HG03045 (cell line): ENCODE measurements around the gene JUND.

Source experiments
- ATAC-seq: cut with Tn5 transposase; IDR thresholded peaks from one replicate; pipeline ENCODE4 v1.9.1; 2021; ENCODE audit warnings: mild to moderate bottlenecking, moderate library complexity; ENCODE audit not compliant: unreplicated experiment

JUND gene

DNA sequence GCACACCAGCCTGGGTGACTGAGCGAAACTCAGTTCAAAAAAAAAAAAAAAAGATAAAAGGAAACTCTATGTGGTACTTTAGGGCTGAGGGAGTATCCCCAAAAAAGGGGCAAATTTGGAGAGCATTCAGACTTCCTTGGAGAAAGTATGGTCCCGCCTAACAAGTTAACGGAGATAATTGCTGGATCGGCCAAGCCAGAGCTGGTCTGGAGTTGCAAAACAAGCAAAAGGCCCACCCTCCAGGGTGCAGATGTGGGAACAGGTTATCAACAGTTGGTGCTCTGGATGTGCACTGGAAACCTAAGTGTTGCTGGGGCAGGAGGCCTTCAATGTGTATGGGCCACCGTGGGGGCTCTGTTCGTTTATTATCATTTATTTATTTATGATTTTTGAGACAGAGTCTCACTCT lies 10.0 kb downstream of the JUND start:
- no peak for ATAC-seq

DNA sequence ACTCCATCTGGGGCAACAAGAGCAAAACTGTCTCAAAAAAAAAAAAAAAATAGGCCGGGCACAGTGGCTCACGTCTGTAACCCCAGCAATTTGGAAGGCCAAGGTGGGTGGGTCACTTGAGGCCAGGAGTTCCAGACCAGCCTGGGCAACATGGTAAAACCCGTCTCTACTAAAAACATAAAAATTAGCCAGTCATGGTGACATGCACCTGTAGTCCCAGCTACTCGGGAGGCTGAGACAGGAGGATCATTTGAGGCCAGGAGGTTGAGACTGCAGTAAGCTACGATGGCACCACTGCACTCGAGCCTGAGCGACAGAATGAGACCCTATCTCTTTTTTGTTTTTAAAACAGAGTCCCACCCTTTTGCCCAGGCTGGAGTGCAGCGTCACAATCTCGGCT lies 11.1 kb downstream of the JUND start:
- ATAC-seq: no peak

DNA sequence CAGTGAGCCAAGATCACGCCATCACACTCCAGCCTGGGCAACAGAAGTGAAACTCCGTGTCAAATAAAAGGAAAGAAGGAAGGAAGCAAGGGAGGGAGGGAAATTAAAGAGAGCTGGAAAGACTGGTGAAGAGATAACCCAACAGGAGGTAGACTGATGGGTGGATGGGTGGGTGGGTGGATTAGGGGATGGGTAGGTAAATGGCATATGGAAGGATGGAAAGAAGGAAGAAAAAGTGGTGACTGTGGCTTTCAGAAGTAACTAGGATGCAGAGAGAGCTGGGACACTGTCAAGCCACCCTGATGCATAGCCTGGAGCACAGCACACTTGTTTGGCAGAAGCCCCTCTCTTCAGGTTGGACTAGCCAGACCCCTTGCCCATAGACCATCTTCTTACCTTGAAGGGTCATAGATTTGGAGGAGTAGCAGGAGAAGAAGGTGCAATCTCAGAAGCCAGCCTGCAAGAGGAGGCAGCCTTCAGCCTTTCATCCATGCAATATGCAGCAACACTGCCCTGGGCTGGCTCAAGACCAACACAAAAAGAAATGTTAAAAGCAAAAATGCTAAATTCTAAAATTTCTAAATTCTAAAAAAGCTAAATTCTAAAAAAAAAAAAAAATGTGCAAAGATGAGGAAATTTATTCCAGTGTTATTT lies 12.2 kb downstream of the JUND start:
- no peak for ATAC-seq

DNA sequence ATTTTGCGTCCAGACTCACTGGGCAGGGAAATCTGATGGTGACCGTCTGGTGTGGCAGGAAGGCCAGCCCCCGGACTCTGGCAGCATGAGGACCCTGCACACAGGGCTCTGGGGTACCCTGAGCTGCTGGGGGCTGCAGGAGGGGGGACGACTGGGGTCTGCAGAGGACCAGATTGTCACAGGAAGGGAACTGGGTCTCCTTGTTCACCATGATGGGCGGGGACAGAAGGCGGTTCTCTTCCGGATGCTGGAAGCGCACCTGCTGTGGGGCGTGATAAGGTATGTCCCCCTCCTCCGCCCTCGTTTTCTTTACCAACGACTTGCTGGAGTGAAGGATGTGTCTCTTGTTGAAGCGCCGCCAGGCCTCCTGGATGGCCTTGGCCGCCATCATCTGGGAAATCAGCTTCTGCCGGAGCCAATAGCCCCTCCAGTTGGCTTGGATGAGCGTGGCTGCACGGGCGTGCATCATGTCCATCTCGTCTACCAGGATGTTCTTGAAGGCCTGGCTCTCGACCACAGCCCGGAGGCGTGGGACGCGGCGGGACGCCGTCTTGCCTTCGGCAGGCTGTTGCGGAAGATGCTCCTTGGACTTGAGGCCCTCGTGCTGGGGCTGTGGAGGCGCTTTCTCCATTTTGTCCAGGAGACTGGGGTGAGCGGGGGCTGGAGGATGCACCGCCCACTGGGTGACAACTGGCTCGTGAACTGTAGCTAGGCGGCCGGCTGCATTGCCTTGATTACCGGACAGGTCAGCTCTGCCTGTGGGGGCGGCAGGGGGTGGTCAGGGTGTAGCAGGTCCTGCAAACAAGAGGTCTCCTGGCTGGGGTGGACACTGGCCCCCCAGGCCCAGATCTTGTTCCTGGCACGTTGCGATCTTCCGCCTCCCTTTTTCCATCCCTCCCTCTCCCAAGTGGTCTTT lies 14.4 kb downstream of the JUND start:
- ATAC-seq: no peak

DNA sequence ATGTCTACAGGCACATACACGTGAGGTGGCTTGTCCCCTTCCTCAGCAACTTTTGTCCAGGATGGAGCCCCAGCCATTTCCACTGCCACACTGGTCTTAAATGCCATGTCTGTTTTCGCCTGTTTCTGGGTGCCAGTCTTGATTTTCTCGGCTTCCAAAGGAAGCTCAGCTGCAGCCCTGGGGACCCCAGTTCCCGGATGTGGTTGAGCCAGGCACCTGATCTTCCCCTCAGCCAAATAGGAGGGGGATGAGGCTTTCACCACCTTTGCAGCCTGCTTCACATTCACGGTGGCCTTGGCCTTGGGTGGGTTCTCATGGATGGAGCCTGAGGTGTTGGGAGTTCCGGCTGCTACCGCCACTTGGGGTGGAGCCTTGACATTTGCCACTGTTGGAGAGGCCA lies 15.8 kb downstream of the JUND start:
- ATAC-seq: no peak

DNA sequence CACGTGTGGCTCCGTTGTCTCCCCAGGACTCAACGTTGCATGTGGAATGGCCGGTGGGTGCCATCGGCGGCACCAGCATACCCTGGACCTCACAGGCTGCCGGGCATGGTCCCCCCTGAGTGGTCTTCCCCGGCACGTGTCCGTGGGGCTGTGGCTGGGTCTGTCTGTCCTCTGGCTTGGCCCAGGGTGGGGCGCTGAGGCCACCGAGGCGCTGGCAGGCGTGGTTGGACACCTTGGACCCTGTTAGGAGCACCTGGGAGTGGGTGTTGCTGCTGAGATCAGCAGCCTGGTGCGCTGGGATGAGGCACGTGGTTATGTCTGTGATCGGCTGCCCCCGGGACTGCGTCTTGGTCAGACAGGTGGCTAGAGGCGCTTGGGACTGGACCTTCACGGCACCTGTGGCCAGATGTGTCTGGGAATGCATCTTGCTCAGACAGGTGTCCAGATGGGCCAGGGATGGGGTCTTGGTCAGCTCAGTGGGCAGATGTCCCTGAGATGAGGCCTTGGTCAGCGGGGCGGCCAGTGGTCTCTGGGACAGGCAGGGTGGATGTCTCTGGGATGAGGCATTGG lies 16.4 kb downstream of the JUND start:
- no peak for ATAC-seq

DNA sequence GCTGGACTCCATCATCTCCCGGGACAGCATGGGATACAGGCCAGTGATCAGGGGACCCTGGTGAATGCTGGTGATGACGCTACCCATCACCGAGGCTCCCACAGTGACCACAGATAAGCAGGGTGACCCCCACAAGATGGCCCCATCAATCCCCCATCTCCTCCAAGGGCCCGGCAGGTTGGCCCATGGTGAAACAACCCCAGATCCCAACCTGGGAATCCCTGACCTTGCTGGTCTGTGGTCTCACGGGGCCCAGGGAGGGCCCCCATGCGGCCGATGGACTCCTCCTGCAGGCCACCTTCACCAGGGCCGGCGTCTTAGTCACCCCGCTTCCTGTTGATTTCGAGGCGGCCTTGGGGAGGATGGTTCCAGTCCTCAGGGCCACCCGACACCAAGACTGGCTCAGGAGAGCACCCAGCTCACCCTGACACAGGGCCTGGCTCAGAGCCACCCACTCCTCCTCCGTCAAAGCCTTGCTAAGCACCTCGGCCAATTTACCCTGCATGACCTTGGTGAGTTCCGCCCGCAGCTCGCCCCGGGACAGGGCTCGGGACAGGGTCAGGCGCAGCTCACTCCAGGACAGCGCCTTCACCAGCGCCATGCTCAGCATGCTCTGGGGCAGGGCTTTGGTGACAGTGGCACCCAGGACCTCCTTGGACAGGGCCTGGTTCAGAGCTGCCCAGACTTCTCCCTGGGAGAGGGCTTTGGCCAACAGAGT lies 17.1 kb downstream of the JUND start:
- ATAC-seq: no peak

DNA sequence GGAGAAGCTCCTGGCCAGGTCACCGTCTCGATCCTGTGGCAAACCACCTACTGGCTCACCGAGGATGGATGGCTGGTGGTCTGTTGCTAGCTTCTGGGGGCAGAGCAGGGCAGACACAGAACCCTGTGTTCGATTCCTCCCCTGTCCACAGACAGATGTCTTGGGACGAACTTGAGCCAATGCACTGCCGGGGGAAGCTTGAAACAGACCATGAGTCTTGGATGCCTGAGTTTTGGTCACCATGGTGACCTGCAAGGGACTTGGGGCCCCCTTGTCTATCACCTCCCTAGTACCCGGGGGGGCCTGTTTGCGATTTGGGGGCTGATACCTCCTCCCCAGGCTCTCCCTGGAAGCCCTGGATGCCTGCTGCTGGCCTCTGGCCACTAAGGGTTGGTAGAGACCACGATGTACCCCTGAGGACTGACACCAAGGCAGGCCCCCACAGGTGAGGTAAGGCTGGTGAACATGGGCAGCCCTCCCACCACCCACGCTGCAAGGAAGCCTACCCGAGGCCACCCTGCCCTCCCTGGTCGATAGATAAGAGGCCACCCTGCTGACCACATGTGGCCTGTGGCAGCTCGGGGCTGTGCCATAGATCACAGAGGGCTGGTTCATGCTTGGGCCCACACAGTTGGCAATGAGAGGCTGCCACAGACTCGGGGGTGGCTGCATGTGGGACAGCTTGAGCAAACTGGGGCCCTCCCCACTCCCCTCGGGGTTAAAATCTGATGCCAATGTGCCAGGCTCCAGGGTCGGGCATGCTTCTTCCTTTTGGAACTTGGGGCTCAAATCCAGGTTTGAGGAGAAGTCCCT lies 17.9 kb downstream of the JUND start:
- no peak for ATAC-seq

DNA sequence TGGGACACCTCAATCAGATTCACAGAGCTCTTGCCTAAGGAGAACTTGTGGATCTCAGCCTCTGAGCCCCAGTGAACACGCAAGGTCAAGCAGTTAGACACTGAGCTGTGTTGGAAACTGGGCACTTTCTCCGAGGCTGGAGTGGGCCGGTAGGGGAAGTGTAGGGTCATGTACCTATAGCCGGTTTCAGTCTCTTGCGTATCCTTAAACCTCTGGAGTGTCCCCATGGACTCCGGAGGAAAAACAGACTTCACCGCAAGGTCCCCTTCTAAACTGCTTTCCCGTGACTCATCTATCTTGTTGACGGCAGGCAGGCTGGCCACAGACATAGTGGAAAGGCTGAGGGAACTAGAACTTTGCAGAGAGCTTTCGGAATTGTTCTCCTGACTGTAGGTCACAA lies 18.5 kb downstream of the JUND start:
- no peak for ATAC-seq

DNA sequence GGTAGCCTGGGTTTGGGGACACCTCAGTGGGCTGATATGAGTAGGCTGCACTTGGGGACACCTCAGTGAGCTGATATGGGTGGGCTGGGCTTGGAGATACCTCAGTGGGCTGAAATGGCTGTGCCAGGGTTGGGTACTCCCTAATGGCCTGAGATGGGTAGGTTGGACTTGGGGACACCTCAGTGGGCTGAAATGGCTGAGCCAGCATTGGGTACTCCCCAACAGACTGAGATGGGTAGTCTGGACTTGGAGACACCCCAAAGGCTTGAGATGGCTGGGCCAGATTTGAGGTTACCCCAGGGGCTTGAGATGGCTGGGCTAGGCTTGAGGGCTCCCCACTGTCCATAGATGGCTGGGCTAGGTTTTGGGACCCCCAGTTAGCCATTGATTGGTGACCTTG lies 19.3 kb downstream of the JUND start:
- ATAC-seq: no peak

DNA sequence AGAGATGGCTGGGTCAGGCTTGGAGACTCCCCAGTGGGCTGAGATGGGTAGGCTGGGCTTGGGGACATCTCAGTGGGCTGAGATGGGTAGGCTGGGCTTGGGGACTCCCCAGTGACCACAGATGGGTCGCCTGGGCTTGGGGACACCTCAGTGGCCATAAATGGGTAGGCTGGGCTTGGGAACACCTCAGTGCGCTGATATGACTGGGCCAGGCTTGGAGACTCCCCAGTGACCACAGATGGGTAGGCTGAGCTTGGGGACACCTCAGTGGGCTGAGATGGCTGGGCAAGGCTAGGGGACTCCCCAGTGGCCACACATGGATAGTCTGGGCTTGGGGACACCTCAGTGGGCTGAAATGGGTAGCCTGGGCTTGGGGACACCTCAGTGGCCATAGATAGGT lies 19.9 kb downstream of the JUND start:
- ATAC-seq: no peak

DNA sequence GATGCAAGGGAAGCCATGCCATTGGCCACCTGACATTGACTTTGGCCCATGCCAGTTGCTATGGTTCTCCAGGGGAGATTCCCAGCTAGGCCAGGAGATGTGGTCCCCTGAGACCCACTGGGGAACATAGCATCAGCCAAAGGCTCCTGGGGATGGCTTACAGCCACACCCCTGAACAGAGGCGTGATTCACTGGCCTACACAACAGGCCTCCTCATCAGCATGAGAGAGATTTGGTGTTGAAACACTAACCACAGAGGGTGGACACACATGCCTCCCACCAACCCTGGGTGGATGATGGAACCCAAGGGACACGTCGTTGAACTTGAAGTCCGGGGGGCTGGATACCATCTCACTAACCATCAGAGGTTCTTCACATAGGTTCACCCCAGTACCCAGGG lies 21.5 kb downstream of the JUND start:
- ATAC-seq: no peak

DNA sequence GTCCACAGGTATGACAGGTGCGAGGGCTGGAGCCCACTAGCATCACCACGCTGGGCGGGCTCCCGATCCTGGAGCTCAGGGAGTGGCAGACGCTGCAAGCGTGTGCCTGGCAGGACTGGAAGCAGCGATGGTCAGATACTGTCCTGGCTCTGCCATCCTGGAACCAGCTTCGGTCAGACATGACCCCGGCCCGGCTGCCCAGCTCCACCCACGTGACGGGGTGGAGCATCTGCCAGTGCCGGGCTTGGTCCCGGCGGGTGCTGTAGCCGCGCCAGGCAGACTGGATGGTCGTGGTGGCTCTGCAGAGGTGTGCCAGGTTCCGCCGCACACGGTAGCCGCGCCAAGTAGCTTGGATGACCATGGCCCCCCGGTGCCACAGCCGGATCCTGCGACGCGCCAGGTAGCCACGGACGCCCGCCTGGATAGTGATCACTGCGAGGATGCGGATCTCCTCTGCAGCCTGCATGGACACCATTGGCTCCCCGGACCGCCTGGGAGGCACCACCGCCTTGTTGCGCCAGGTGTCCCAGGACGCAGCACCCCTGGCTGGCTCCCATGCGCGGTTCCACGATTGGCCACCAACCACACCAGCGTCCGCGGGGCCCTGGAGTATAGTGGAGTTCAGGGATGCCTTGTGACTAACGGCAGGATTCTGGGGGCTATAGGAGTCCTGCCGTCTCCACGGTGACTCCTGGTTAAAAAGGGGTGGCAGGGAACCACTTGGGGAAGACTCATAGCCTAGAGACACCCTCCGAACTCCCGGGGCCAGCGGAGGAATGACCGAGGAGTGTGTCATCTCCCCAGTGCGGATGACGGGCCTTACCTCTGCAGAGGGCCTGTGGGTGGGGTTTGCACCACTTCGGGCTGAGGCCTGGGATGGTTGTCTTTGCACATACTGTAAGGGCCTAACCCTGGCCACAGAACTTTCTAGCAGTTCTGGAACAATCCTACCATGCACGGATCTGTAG lies 23.6 kb downstream of the JUND start:
- no peak for ATAC-seq

DNA sequence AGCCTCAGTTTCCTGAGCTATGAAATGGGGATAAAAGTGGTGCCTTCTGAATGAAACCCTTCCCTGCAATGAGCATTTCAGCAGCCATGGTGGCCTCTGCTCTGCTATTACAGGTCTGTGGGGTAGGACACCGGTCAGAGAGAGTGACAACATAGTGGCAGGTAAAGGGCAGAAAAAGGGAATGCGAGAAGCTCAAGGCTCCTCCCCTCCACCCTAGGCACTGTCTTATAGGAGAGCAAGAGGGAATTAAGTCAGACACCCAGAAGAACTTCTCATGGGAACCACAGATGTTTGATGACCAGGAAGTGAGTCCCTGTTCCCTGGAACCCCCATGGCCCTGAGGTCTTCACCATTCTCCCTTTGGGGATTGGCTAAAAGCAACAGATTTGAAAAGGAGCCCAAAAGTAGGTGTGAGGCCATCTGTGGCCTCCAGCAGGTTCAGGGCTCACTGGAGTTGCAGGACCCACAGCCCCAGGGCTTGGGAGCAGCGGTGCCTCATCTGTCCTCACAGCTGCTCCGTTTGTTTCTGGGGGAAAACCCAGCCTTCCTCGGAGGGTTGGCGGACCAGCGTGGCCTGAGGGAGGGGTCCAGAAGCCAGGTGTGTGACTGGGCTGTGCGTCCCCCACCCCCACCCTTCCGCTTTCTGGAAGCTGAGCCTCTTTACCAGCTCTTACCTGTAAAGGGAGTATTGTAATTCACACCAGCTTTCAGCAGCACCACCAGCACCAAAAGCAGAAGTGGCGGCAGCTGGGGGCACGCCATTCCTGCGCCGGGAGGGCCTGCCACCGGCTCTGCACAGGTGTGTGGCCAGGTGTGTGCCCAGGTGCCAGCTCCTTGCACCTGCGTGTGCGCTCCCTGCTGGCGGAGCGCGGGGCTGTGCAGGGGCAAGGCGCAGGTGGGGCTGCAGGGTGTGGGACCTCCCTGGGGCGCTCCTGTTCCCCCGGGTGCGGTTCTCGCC lies 26.6 kb downstream of the JUND start:
- no peak for ATAC-seq

DNA sequence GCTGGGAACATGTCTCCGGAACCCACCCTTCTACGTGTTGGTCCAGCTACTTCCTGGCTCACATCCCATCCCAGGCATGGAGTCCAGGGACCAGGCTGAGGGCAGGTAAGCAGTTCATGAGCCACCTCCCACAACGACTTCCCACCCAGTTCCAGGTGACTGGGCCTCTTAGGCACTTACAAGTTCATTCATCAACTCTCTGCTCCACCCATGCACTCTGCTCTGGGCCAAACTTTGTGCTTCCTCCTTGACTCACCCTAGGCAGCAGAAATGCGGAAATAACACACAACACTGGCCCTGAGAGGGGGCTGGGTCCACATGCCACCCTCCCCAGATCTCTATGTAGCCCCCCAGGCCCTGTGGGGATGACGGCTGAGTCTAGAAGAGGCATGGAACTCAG lies 27.7 kb downstream of the JUND start:
- ATAC-seq: no peak

DNA sequence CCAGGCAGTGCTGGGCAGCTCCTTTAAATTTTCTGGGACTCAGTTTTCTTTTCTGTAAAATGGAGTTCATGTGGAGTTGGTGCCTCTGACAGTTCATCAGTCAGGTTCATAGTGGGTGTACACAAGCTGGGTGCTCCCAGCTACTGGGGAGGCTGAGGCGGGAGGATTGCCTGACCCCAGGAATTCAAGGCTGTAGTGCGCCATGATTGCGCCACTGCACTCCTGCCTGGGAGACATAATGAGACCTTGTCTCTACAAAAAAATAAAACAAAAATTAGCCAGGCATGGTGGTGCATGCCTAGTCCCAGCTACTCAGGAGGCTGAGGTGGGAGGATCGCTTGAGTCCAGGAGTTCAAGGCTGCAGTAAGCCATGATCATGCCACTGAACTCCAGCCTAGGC lies 28.3 kb downstream of the JUND start:
- no peak for ATAC-seq

DNA sequence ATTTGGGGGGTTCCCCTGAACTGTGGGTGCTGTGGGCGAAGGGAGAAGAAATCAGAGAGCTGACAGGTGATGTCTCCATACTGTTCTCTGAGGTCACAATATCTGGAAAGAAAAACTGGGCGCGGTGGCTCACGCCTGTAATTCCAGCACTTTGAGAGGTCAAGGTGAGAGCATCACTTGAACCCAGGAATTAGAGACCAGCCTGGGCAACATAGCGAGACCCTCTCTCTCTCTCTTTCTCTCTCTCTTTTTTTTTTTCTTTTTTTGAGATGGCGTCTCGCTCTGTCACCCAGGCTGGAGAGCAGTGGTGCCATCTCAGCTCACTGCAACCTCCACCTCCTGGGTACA lies 29.1 kb downstream of the JUND start:
- ATAC-seq: no peak

DNA sequence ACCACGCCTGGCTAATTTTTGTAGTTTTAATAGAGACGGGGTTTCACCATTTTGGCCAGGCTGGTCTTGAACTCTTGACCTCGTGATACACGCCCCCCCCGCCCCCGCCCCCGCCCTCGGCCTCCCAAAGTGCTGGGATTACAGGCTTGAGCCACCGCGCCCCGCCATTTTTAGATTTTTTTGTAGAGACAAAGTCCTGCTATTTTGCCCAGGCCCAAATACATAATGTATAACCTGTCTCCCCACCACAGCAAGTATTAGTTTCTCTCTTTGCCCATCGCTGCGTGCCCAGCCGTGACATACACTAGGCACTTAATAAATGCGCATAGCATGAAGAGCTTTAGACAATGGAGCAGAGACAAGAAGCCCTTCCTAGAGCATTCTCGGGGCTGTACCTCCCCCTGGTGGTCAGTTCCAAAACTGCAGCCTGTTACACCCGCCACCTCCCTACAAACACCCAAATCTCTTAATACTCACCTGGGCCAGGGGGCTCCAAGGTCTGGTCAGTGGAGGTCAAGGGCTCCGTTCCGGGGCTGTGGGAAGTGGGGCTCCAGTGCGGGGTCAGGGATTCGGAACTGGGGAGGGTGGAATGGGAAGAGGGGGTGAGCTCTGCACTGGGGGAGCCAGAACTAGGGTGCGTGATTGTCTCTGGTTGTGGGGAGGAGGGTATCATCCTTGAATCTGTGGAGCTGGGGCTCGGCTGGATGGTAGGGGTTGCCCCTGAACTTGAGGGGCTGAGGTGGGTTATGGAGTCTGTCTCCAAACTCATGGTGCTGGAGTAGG lies 29.6 kb downstream of the JUND start:
- ATAC-seq: no peak
